Neutrophil (primary cell): ENCODE measurements around the gene DOCK8.

Experiments used
- H3K27ac ChIP-seq: fragments of 200-600 bp; sonication (generic); 2 replicates; pipeline ENCODE4 v1.5.1; 2016; ENCODE audit warnings: mild to moderate bottlenecking, moderate library complexity
- H3K27me3 ChIP-seq: fragments of 200-600 bp; sonication (generic); 2 replicates; pipeline ENCODE4 v1.6.0; 2016; ENCODE audit warnings: mild to moderate bottlenecking
- H3K36me3 ChIP-seq: fragments of 200-600 bp; sonication (generic); 2 replicates; pipeline ENCODE4 v1.5.1; 2017
- H3K4me1 ChIP-seq, 2 experiments: fragments of 200-600 bp in 1 of 2; sonication (generic) in 1 of 2; 1 replicate in 1 of 2; 2 replicates in 1 of 2; pipeline versions ENCODE4 v1.5.1 to v1.6.1; 2013 to 2016; ENCODE audit warnings: low read depth in 1 of 2, low read length in 1 of 2, mild to moderate bottlenecking in 1 of 2, moderate library complexity in 1 of 2; ENCODE audit not compliant: control insufficient read depth in 1 of 2, insufficient read depth in 1 of 2
- H3K4me3 ChIP-seq, 2 experiments: fragments of 200-600 bp in 1 of 2; sonication (generic) in 1 of 2; 1 replicate in 1 of 2; 2 replicates in 1 of 2; pipeline ENCODE4 v1.5.1; 2013 to 2016; ENCODE audit warnings: low read depth in 1 of 2, low read length in 1 of 2, mild to moderate bottlenecking in 1 of 2, moderate library complexity in 1 of 2
- H3K9me3 ChIP-seq: fragments of 200-600 bp; sonication (generic); 2 replicates; pipeline ENCODE4 v1.5.1; 2016
- TF ChIP-seq, protein P1 (sequence below): fragments of 200-600 bp; sonication (generic); IDR thresholded peaks from 2 replicates; pipeline ENCODE4 v1.5.1; 2016; ENCODE audit warnings: antibody characterized with exemption

Gene DOCK8

GRCh38 chr9:487429-487828 lies 272.8 kb downstream of the DOCK8 start:
- no peak overlapping the region for H3K27ac ChIP-seq
- no peaks in the 10 kb centered on the region for H3K36me3 ChIP-seq
- H3K9me3 ChIP-seq: no peaks in the 10 kb centered on the region
- no peak overlapping the region for H3K4me3 ChIP-seq
- TF ChIP-seq, protein P1, sequence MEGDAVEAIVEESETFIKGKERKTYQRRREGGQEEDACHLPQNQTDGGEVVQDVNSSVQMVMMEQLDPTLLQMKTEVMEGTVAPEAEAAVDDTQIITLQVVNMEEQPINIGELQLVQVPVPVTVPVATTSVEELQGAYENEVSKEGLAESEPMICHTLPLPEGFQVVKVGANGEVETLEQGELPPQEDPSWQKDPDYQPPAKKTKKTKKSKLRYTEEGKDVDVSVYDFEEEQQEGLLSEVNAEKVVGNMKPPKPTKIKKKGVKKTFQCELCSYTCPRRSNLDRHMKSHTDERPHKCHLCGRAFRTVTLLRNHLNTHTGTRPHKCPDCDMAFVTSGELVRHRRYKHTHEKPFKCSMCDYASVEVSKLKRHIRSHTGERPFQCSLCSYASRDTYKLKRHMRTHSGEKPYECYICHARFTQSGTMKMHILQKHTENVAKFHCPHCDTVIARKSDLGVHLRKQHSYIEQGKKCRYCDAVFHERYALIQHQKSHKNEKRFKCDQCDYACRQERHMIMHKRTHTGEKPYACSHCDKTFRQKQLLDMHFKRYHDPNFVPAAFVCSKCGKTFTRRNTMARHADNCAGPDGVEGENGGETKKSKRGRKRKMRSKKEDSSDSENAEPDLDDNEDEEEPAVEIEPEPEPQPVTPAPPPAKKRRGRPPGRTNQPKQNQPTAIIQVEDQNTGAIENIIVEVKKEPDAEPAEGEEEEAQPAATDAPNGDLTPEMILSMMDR: no peak
- H3K4me1 ChIP-seq: peaks cover 7 to 10% of the 10 kb centered on the region in 2 experiments
- no peaks in the 10 kb centered on the region for H3K27me3 ChIP-seq

- Histone ChIP-seq H3K4me3 (no peak overlapping the region), H3K36me3 (no peaks in the 10 kb centered on the region), H3K27ac (no peak overlapping the region), H3K27me3 (no peaks in the 10 kb centered on the region), H3K4me1 (peaks cover 7 to 10% of the 10 kb centered on the region in 2 experiments), H3K9me3 (no peaks in the 10 kb centered on the region)
- TF ChIP-seq, protein P1: no peak
Measured at GRCh38 chr9:488448-488847, 273.8 kb downstream of the DOCK8 start.

- Histone ChIP-seq H3K27me3 (no peaks in the 10 kb centered on the region), H3K9me3 (no peaks in the 10 kb centered on the region), H3K4me1 (peaks cover 7 to 10% of the 10 kb centered on the region in 2 experiments), H3K27ac (no peak overlapping the region), H3K4me3 (no peak overlapping the region), H3K36me3 (no peaks in the 10 kb centered on the region)
- TF ChIP-seq, protein P1: no peak
Measured at GRCh38 chr9:489198-490197, 274.8 kb downstream of the DOCK8 start.

DNA sequence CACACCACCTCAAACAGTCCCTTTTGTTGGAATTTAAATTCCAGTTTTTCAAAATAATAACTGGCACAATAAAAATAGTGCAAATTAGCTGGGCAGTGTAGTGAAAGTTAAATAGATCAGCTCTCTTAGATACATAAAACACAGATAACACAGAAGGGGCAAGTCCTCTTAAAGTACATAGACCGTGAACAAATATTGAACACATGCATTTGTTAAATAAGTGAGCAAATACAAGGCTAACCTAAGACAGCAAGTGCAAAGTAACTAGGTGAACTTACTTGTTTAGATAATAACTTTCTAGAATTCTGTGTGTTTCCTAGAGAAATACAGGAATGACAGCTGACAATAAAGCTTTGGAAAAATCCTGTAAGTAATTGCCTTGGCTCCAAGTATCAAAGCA lies 280.1 kb downstream of the DOCK8 start:
- TF ChIP-seq, protein P1: no peak
- Histone ChIP-seq H3K27me3 (peaks cover 13% of the 10 kb centered on the region), H3K4me1 (peaks cover 6 to 8% of the 10 kb centered on the region in 2 experiments), H3K4me3 (no peak overlapping the region), H3K36me3 (no peaks in the 10 kb centered on the region), H3K9me3 (no peaks in the 10 kb centered on the region), H3K27ac (no peak overlapping the region)

DNA sequence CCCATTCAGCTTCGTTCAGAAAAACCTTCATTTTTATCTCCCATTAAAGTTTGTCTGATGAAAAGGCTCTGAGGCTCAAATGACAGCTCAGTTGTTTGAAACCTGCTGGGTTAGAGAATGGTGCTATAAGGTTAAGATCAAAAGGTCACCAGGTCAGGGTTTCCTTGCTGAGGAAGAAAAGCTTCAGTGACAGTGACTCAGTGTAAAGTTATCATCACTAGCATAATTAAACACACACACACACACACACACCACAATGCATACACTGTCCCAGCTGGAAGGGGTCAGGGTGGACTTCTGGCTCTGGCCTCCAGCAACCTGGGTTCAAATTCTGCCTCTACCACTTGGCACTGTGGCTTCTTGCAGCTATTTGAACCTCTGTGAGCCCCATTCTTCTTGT lies 281.1 kb downstream of the DOCK8 start:
- H3K27me3 ChIP-seq: peaks cover 22% of the 10 kb centered on the region
- TF ChIP-seq, protein P1: no peak
- H3K4me3 ChIP-seq: no peak overlapping the region
- H3K4me1 ChIP-seq: no peaks in the 10 kb centered on the region
- H3K27ac ChIP-seq: no peak overlapping the region
- no peaks in the 10 kb centered on the region for H3K36me3 ChIP-seq
- no peaks in the 10 kb centered on the region for H3K9me3 ChIP-seq
